NOMO-1 (cell line): ENCODE measurements around the gene PJA1.
A peak's percentile ranks its signal among the peaks of the same experiment; 100 is the strongest.

Source experiments
- DNase-seq, 2 experiments: peaks; one replicate each; lab custom pipeline; 2025; ENCODE audit not compliant: unreplicated experiment in 2 of 2; lab: John Stamatoyannopoulos, UW

The PJA1 gene

GRCh38 chrX:69173906-69174305, 8.7 kb upstream of the PJA1 start:
- DNase-seq = no peak

DNA sequence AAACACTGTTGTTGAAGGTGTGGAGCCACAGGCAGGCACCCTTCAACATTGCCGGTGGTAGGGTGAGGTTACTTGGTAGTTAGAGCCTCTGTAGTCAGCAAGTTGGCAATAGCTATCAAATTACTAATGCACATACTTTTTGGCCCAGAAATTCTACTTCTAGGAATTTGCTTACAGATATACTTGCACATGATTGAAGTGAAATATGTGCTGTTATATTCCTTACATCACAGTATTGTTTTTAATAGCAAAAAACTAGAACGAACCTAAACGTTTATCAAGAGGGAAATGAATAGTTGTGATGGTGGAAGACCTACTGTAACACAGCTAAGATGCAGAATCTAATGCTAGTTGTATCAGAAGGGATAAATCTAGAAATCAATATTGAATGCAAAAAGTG, 7.7 kb upstream of the PJA1 start:
- DNase-seq = no peak

DNA sequence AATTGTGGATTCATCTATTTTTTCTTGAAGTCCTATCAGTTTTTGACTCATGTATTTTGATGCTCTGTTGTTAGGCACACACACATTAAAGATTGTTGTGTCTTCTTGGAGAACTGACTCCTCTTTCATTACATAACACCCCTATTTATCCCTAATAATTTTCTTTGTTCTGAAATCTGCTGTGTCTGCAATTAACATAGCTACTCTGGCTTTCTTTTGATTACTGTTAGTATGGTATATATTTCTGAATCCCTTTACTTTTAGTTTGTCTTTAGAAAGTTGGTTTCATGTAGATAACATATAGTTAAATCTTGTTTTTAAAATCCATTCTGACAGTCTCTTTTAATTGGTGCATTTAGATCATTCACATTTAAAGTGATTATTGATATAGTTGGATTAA, 5.1 kb upstream of the PJA1 start:
- DNase-seq = no peak

DNA sequence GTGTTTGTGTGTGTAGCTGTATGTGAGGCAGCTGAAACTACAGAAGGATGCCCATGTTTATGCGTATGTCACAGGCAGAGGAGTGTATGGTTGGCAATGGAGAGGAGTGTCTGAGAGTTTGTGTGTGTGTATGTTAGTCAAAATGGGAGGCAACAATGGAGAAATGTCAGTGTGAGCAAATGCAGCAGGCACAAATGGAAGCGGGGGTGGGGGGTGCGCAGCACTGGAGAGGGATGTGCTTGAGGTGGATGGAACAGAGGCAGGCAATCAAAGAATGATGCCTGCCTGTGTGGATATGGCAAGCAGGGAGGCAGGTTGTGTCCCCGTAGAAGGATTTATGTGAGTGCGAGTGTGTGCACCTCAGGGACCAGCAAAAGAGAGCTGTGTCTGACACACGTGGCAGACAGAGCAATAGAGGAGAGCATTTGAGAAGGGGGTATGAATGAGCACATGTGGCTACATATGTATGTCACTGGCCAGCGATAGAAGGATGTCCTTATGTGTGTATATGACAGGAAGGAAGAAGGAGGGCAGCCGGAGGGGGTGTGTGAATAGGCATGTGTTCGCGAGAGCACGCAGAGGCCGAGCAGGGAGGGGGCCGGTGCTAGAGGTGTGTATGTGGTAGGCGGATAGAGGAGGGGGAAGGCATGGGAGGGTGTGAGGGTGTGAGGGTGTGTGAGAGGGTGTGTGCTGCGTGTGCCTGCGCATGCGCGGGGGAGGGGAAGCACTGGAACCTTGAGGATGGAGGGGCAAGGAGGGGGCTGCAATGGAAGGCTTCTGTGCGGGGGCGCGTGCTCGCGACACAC, 1.1 kb downstream of the PJA1 start:
- DNase-seq = peak in 1 of 2 experiments; percentile 13

- DNase-seq = no peak
Measured at GRCh38 chrX:69162361-69162865, 2.8 kb downstream of the PJA1 start.

DNA sequence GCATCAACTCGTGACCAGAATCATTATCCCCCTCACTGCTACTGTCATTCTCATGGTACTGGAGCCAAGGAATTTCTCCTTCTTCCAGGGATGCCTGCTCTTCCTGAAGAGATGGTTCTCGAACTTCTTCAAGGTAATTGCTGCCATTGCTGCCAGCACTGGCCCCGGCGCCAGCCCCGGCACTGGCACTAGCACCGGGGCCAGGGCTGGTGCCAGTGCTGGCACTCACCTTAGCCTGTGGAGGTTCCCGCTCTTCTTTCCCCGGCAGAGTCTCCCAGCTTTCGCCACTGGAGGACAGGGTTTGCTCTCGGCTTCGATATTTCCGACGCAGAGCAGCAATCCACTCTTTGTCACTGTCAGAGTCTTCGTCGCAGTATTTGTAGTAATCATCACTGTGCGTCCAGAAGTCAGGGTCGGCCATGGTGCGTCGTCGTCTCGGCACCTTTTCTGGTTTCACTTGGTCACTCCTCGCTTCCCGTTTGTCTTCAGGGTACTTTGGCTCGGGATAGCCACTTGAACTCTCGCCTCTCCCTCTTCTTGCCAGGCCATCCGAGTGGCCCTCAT, 3.4 kb downstream of the PJA1 start:
- DNase-seq = no peak

DNA sequence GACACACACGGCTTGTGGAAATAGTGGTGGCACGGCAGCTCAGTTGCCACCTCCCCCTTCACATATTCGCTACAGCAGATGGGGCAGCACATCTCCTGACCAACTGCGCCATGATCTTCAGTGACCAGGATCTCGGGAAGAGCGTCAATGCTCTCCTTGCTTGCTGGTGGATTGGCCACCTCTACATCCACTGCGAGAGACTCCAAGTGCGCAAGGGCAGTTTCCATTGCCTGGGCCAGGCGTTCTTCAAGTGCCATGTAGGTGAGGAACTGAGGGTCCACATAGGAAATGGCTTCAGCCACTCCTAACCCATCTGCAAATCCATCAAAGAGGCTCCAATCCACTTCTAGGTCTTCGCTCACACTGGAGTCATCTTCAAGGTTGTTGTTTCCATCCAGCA, 3.9 kb downstream of the PJA1 start:
- DNase-seq = no peak

- no peak for DNase-seq
Measured at GRCh38 chrX:69158166-69158980, 6.9 kb downstream of the PJA1 start.

DNA sequence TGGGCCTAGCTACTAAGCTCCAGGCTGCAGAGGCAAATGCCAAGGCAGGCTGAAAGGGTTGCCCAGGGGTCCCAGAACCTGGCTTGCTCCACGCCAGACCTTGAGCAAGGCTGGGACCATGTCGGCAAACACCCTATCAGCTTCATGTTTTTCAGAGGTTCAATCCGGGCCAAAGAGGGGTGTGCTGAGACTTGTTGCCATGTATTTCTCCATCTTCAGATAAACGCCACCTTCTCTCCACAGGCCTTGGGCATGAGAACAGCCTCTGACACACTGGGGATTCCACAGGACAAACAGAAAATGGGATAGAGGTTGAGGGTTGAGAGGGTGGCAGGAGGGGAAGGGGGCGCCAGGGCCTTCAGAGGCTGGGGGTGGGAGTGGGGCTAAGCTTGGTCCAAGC, 8.6 kb downstream of the PJA1 start:
- no peak for DNase-seq

- DNase-seq = no peak
Measured at GRCh38 chrX:69155786-69156520, 9.3 kb downstream of the PJA1 start.

DNA sequence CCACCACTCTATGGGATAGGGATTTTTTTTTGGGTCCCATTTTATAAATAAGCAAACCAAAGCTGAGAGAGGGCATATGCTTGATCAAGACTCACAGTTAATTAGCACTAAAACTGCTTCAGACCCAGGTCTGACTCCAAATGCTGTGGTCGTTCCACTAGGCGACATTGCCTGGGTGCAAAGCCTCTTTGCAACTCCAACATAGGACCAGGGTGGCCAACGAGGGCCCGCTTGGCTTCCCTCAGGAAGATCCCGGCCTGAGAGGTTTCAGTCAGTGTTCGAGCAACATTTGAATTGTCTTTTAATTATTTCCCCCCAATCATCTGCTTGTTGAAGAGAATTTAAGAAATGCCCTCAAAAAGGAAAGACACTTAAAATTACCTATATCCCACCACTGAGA, 11.2 kb downstream of the PJA1 start:
- no peak for DNase-seq

DNA sequence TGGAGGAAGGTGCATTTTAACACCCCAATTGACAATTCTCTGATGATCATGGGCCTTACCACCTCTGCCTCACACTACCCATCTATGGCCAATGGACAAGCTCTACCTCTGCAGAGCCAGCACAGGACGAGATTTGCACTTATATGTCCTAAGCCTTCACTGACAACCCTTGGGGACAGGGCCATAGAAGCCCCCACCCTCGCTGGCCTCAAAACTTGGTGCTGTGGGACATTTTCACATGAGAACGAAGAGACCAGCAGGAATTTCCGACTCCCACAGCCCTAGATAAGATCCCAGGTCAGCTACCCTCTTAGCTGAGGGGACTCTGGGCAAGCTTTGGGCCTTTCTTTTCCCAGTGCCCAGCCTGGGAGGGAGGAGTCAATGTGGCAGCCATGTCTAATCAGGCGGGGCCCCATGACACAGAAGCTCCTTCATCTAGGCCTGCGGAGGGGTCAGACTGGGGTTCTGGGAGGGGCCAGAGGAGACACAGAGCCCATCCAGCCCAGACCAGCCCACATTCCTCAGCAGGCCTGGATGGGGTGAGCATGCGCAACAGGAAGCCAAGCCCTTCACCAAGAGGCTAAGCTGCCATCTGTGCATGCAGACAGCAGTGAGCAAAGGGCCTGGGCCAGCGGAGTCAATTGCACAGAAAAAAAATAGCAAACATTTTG, 12.1 kb downstream of the PJA1 start:
- no peak for DNase-seq

DNA sequence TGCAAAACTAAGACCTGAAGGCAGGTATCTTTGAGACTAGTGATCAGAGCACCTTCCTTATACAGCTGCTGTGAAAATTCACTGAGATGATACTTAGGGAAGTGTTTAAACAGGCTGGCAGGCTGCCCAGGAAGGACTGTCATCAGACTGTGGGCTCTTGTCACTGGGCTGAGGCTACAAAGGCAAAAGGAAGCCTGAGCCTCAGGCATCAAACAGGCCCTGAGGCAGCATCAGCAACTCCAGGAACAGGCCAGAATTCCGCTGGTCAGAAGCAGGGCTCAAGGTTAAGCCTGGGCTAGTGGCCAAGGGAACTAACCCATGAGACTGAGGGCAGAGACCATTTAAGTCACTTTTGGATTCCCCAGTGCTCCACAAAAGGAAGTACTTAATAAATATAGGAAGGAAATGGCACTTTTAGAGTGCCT, 12.8 kb downstream of the PJA1 start:
- peak in 1 of 2 experiments; percentile 10 for DNase-seq

DNA sequence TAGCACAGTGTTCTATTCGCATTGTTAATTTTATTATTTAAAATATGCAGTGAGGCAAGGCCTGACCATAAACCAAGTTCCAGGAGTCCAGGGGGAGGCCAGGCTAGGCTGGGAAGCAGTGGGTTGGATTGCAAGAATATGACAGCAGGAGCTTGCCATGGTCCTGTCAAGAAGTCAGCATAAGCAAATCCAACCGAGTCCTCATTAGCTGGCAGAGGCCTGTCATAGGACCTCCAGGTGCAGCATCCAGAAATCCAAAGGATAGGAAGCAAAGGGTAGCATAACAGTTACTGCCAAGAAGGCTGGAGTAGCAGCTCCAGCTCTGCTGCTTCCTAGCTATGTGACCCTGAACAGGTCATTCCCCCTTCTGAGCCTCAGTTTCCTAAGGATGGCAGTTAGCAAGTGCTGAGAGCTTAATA, 13.4 kb downstream of the PJA1 start:
- no peak for DNase-seq

DNA sequence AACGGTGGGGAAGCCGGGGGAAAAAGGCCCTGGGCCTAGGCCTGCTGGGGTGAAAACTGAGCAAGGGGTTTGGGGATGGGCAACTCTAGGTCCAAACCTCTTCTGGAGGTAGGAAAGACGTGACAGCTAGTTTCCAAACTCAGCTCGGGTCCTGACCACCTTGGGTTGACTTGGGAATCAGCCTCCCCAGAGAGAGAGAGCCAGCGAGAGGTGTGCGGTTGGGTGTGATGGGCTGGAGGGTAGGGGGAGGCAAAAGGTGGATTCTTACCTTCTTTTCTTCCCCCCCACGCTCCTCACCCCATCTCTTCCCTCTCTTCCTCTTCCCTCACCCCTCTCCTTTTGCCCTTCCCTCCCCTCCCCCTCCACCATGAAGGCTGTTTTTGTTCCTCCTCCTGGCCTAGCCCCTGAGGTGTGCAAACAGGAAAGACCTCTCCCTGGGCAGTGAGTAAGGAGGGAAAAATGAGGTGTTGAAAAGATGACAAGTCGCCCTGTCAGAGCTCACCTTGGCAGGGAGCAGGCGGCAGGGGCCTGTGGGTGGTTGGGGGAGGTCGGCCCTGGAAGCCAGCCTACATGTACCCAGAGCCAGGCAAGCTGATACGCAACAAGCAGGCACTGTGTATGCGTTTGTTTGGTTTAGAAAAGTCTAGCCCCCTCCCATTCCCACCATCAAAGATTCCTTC, 14.8 kb downstream of the PJA1 start:
- DNase-seq = no peak

DNA sequence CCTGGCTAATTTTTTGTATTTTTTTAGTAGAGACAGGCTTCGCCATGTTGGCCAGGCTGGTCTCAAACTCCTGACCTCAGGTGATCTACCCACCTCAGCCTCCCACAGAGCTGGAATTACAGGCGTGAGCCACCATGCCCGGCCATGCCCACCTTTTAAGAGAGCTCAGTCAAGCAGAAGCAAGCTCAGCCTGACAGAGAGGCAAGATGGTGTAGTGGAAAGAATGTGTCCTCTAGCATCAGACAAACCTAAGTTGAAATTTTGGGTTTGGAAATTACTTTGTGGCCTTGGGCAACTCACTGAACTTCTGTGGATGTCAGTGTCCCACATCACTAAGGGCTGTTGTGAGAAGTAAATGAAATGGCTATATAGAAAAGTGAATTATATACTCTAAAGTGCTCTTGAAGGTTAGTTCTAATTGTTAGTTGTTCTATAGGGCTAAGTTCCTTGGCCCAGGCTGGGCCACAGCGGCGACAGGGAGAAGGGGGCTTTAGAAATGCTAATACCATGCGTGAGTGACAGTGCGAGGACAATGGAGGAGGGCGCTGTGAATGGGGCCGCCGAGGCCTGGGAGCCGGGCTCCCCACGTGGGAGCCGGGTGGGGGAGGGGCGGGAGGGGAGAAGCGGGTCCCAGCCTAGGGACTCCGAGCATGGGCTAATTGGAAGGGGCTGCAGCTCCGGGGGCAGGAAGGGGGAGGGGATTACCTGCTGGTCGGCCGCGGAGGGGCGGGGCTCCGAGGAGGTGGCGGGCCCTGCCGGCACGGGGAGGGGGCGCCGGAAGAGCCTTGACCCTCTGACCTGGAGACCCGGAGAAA, 15.6 kb downstream of the PJA1 start:
- DNase-seq = no peak

DNA sequence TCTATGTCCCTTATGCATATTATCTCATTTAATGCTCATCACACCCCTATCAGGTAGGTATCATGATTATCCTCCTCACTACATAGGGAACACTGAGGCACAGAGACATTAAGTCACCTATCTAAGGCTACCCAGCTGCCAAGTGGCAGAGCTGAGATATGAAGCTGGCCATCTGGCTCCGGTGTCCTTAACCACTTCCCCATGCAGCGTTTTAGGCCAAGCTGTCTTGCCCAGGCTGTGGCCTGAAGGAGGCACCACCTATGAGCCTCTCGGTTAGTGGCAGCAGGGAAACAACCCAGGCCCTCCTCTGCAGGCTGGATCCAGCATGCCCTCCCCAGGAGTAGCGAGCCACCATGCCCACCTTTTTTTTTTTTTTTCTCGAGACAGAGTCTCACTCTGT, 16.3 kb downstream of the PJA1 start:
- no peak for DNase-seq

DNA sequence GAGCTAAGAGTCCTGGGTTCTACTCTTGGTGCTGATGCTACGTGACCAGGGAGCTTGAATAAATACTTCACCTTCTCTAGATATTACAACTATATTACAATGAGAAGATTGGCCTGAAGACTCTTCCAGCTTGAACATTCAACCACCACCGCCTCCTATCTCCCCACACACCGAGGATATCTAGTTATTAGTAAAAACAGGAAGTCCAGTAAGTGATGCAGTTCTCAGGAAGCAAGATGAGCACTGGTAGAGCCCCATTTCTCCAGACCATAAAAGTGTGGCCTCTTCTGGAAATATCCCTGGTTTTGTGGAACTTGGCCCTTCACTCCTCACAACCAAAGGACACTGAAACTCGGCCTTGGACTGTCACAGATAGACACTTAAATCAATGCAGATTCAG, 18.5 kb downstream of the PJA1 start:
- no peak for DNase-seq

DNA sequence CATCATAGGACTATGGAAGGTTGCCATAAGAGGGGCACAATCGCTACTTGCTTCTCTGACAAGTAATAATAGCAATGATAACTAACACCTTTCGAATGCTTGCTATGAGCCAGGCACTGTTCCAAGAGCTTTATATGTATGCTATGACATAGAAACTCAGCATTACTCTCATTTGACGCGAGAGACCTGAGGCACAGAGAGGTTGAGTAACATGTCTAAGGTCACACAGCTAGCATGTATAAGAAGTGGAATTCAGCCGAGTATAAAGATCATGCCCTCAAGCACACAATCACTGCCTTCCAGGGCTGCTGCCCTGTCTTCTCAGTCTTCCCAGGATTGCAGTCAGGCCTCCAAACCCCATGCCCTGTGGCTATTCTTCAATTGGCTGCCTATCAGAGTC, 19.5 kb downstream of the PJA1 start:
- DNase-seq = no peak
